Measurements from ENCODE around the gene ICA1.

The ICA1 gene

GRCh38 chr7:8197994-8198698, 63.8 kb downstream of the ICA1 start:
- no peak for DNase-seq

- no peak for DNase-seq
These were observed 69.1 kb downstream of the ICA1 start for GRCh38 chr7:8192897-8193296.

GRCh38 chr7:8190119-8190895, 71.7 kb downstream of the ICA1 start:
- DNase-seq: peak; percentile 40

GRCh38 chr7:8189625-8190024, 72.3 kb downstream of the ICA1 start:
- DNase-seq: no peak

- DNase-seq: no peak
These were observed 75.9 kb downstream of the ICA1 start for GRCh38 chr7:8185926-8186683.

GRCh38 chr7:8184221-8184620, 77.7 kb downstream of the ICA1 start:
- DNase-seq: no peak

- DNase-seq: no peak
These were observed 82.5 kb downstream of the ICA1 start for GRCh38 chr7:8179486-8179885.

- no peak for DNase-seq
These were observed 83.6 kb downstream of the ICA1 start for GRCh38 chr7:8178353-8178752.

GRCh38 chr7:8177109-8177933, 84.6 kb downstream of the ICA1 start:
- no peak for DNase-seq

GRCh38 chr7:8176370-8177081, 85.4 kb downstream of the ICA1 start:
- peak; percentile 37 for DNase-seq

GRCh38 chr7:8175929-8176369, 86.0 kb downstream of the ICA1 start:
- DNase-seq: no peak

GRCh38 chr7:8172372-8173354, 89.3 kb downstream of the ICA1 start:
- no peak for DNase-seq

- no peak for DNase-seq
These were observed 92.8 kb downstream of the ICA1 start for GRCh38 chr7:8169171-8169570.

GRCh38 chr7:8168336-8168735, 93.6 kb downstream of the ICA1 start:
- no peak for DNase-seq

GRCh38 chr7:8165150-8165549, 96.8 kb downstream of the ICA1 start:
- DNase-seq: no peak

- DNase-seq: no peak
These were observed 99.8 kb downstream of the ICA1 start for GRCh38 chr7:8162181-8162580.

GRCh38 chr7:8161364-8161828, 100.6 kb downstream of the ICA1 start:
- no peak for DNase-seq

GRCh38 chr7:8160779-8161345, 101.1 kb downstream of the ICA1 start:
- no peak for DNase-seq

GRCh38 chr7:8160250-8160649, 101.7 kb downstream of the ICA1 start:
- DNase-seq: no peak

GRCh38 chr7:8159595-8159994, 102.4 kb downstream of the ICA1 start:
- DNase-seq: no peak

Measured in activated CD4-positive, alpha-beta T cell treated with anti-CD3 and anti-CD28 coated beads for 1 hour (primary cell).